HG03558 (cell line): Measurements from ENCODE around the gene RPS6KA6.
"Not testable (repeated sequence)": the region's sequence is repeated elsewhere in the genome, so short reads cannot be mapped to it uniquely, and the experiment has no call there.

ENCODE experiments used
- ATAC-seq: cut with Tn5 transposase; IDR thresholded peaks from one replicate; pipeline ENCODE4 v1.9.1; 2021; ENCODE audit warnings: moderate number of reproducible peaks; ENCODE audit not compliant: unreplicated experiment; ENCODE audit errors: extremely low read depth

RPS6KA6 gene

DNA sequence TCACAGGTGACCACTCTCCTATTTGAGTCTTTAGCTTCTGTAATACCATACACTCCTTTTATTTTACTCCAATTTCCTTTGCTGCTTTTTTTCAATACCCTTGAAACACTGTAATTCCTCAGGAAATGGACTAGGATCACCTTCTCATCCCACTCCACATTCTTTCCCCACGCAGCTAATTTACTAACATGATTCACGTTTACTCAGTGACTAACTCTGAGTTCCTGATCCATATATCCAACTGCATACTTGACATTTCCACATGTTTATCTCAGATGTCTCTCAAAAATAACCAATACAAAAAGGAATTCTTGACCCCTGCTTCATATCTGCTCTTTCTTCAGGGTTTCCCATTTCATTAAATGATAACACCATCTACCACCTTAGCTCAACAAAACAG, 19.9 kb downstream of the RPS6KA6 start:
- ATAC-seq = no peak

GRCh38 chrX:84165711-84166110, 22.3 kb downstream of the RPS6KA6 start:
- no peak for ATAC-seq

DNA sequence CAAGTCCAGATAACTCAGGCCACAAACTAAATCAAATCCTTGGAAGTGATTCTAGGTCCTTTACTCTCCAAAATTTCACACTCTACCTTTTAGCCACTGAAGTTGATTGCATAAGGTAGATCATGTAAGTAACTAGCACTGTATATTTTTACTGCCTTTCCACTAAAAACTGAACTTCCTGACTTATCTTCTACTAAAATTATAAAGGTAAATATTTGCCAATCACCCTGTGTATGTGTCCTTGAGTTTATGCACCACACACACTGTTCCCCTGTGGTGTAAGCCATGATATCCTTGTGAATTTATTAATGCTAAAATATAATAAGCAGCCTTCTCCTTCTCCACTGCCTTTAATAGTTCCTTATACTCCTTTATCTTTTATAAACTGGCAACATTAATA, 25.6 kb downstream of the RPS6KA6 start:
- ATAC-seq = no peak

DNA sequence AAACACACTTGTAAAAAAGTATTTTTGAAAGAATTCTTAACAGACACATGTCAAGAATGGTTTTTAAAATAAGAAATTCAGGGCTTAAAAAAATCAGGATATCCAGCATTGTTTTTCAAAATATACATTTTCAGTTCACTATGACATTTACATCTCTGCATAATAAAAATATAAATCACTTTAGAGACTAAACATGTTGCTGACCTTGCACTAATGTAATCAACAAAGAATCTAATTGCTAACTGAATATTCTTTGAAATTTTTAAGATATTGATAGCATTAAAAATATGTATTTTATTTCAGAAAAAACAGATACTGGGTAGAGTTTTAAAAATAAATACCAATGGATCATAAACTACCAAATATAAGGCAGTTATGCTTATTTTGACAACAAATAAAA, 26.4 kb downstream of the RPS6KA6 start:
- ATAC-seq = no peak

- no peak for ATAC-seq
These were observed 27.3 kb downstream of the RPS6KA6 start for GRCh38 chrX:84160736-84161135.

GRCh38 chrX:84156821-84157220, 31.2 kb downstream of the RPS6KA6 start:
- no peak for ATAC-seq

DNA sequence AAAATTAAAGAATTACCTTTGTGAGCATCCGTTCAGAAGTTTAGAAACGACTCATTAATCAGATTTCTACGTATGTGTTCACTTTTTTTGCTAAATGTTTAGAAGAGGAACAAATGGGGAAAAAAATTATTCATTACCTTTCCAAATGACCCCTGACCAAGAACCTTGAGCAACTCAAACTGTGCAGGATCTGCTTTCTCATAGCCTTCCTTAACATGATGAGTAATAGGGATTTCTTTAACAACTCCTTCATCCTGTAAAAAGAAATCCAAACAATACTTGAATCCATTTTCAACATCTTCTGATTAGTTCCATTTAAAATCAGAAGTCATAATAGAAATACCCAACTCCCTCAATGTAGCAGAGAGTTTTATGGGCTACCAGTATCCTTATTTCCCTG, 32.1 kb downstream of the RPS6KA6 start:
- ATAC-seq = no peak

GRCh38 chrX:84153538-84153937, 34.5 kb downstream of the RPS6KA6 start:
- ATAC-seq = no peak

DNA sequence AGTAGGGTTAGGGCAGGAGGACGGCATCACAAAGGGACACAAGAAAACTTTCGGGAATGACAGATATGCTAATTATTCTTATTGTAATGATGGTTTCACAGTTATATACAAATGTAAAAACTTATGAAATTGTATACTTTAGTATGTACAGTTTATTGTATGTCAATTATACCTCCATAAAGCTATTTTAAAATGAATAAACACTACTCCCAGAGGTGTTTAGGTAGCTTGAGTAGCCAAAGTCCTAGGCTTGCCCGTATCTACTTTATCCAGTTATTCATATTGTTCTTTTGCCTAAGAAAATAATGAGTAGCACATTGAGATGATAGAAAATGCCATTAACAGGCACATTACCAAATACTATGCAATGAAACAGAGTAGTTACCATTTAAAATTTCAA, 43.0 kb downstream of the RPS6KA6 start:
- no peak for ATAC-seq

DNA sequence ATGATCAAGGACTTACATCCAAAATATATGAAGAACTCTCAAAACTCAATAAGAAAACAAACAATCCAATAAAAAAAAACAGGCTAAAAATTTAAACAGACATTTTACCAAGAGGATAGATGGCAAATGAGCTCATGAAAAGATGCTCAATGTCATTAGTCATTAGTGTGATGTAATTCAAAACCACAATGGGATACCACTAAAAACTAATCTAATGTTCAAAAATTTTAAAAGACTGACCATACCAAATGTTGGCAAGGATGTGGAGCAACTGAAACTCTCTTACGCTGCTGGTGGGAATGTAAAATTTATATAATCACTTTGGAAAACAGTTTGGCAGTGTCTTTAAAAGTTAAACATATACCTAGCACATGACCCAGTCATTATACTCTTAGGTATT, 43.7 kb downstream of the RPS6KA6 start:
- ATAC-seq = no peak

DNA sequence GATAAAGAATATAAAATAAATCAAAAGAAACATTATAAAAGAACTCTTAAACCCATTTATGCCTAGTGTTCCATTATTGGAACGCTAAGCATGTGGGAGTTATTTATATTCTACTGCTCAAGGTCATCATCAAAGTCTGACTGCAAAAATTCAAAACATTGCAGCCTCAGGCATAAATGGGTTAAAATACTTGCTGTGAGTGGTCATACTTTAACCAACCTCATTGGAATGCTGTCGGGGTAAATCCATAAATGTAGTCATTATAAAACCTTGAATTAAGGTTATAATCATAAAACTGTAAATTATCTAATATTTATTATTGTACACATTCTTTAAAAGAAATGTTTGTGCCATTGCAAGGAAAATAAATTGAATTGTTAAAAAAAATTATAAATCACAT, 55.0 kb downstream of the RPS6KA6 start:
- no peak for ATAC-seq

GRCh38 chrX:84123585-84123984, 64.4 kb downstream of the RPS6KA6 start:
- no peak for ATAC-seq

DNA sequence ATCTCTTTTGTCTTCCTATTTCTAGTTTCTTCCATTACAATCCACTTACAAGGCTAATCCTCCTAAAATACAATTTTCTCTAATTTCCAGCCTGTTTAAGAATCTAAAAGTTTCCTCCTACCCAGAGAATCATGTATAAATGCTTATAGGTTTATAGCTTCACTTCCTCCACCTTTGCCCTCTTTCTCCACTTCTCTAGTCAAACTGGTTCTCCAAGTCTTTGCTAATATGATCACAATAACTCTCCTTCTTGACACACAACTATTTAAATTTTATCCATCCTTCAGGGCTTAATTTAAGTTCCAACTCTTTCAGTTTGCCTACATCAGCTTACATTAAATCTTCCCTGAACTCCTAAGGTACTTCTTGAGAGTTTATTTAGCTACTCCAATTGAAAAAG, 69.2 kb downstream of the RPS6KA6 start:
- no peak for ATAC-seq

- no peak for ATAC-seq
These were observed 69.7 kb downstream of the RPS6KA6 start for GRCh38 chrX:84118315-84118714.

DNA sequence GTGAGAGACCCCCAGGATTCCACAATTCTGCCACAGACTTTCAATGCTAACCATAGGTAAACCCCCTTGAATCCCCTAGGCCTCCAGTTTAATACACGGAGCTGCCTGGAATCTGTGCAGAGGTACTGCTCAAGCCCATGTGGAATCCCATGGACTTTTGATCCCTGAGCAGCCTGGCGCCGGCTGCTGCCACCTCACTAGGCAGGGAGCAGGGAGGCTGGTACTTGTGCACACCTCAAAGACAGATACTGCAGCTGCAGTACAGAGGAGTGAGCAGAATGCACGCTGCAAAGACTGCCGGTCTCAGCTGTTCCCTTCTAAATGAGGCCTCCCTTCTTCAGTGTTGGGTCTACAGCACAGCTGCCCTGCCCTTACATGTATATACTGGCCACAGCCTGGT, 79.4 kb downstream of the RPS6KA6 start:
- no peak for ATAC-seq

GRCh38 chrX:84099120-84099519, 88.9 kb downstream of the RPS6KA6 start:
- ATAC-seq = no peak

DNA sequence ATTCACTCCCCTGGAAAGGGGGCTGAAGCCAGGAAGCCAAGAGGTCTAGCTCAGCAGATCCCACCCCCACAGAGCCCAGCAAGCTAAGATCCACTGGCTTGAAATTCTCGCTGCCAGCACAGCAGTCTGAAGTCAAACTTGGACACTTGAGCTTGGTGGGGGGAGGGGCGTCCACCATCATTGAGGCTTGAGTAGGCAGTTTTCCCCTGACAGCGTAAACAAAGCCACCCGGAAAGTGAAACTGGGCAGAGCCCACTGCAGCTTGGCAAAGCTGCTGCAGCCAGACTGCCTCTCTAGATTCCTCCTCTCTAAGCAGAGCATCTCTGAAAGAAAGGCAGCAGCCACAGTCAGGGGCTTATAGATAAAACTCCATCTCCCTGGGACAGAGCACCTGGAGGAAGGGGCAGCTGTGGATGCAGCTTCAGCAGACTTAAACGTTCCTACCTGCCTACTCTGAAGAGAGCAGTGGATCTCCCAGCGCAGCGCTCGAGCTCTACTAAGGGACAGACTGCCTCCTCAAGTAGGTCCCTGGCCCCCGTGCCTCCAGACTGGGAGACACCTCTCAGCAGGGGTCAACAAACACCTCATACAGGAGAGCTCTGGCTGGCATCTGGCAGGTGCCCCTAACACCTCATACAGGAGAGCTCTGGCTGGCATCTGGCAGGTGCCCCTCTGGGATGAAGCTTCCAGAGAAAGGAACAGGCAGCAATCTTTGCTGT, 108.4 kb downstream of the RPS6KA6 start:
- not testable (repeated sequence) for ATAC-seq

- no peak for ATAC-seq
These were observed 109.0 kb downstream of the RPS6KA6 start for GRCh38 chrX:84078991-84079390.

DNA sequence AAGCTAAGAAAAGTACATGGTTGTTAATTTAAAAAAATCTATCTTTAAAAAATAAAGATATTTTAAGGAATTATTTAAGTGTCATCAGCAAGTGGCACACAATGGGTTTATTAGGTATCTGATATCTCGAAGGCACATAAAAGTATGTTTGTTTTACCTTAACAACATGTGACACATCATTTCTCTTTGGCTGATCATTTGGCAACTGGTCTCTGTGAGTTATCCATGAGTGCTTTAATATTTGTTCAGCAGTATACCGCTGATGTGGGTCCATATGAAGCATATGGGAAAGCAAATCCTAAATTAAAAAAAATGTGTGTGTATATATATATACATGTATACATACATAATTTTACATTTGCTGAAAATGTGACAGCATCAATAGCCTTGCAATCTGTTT, 123.2 kb downstream of the RPS6KA6 start:
- ATAC-seq = no peak

- no peak for ATAC-seq
These were observed 123.8 kb downstream of the RPS6KA6 start for GRCh38 chrX:84064164-84064563.

DNA sequence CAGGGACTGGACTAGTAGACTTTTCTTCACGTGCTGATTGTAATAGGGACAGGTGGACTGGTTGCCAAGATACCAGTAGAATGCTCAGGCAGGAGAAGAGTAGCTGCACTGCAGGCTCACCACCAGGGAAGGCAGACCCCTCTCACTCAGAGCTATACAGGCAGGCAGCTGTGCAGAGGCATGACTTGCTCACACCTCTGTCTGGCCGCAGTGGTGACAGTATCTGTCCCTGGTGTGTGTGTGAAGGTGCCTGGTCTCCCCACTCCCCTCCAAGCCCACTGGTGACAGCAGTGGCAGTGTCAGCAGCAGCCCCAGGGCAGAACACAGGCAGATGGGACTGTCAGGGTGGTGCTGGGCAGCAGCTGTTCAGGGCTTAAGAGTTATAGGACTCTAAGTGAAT, 140.7 kb downstream of the RPS6KA6 start:
- no peak for ATAC-seq

DNA sequence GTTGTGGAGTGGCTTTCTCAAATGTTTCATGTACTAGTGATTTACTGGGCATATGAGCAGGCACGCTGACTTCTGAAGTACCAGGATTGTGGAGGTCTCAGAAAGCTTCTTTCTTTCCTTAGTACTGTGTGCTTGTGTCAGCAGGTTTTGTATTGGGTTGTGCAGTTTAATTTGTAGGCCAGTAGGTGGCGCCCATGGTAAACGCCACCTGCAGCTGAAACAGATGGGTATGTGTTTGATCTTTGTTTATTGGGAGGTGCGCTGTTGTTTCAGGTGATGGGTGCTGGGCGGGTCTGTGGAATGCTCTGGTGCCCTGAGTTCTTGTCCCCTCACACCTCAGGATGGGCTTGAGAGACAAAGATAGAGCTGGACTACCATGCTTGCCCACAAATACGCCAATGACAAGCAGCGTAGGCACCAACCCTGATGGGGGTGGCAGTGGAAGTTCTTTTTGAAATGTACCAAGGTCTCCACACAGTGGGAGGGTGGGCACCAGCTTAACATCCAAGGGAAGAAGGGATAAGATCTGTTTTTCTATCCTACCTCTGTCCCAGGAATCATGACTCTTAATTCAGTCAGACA, 141.5 kb downstream of the RPS6KA6 start:
- ATAC-seq = peak; percentile 96
